ENCODE measurements around the gene CEPT1.
"Not testable (repeated sequence)": the region's sequence is repeated elsewhere in the genome, so short reads cannot be mapped to it uniquely, and the experiment has no call there.

Gene CEPT1

DNA sequence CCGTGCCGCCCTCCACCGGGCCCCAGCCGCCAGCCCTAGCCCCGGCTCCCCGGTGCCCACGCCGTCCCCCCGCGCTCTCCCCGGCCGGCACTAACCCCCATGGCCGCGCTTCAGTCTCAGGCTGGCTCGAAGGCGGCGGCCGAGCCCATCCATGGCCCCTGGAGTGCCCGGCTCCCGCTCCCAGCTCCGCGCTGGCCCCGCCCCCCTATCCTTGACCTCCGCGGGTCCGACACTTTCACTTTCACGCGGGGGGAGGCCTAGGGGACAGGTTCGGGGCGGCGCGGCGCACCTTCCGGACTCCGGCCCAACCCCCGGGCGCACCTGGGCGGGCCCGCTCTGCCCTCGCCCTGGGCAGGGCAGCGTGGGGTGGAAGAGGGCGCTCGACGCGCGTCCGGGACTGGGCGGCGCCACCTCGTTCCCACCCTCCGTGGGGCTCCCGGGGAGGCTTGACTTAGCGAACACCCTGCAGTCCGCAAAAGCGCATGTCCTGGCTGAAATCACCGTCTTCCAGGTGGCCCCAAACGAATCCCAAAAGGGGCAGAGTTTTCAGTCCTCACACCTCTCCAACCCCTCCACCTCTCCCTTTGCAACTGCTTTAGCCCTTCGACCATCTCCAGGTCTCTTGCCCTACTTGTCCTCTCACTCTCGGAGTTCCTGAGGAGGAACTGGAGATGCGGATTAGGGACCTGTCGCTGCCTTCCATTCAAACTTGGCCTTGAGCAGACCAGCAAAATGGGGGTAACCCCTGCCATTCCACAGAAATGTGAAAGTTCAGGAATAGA lies 64.4 kb downstream of the CEPT1 start:
- no peaks in the 10 kb centered on the region for H3K27me3 ChIP-seq (ENCODE audit: control insufficient read depth, insufficient read depth, low read length)
- H3K27ac ChIP-seq (ENCODE audit: low read length), result no peak overlapping the region
- no peaks in the 10 kb centered on the region for H3K4me1 ChIP-seq (ENCODE audit: control insufficient read depth, low read depth, low read length)
- H3K36me3 ChIP-seq (ENCODE audit: control insufficient read depth, low read depth, low read length), result no peaks in the 10 kb centered on the region
- H3K9ac ChIP-seq (ENCODE audit: low read length), result no peak overlapping the region
- H3K9me3 ChIP-seq (ENCODE audit: control insufficient read depth, low read depth, low read length), result no peaks in the 10 kb centered on the region
- H3K4me3 ChIP-seq (ENCODE audit: low read length), result no peak overlapping the region

DNA sequence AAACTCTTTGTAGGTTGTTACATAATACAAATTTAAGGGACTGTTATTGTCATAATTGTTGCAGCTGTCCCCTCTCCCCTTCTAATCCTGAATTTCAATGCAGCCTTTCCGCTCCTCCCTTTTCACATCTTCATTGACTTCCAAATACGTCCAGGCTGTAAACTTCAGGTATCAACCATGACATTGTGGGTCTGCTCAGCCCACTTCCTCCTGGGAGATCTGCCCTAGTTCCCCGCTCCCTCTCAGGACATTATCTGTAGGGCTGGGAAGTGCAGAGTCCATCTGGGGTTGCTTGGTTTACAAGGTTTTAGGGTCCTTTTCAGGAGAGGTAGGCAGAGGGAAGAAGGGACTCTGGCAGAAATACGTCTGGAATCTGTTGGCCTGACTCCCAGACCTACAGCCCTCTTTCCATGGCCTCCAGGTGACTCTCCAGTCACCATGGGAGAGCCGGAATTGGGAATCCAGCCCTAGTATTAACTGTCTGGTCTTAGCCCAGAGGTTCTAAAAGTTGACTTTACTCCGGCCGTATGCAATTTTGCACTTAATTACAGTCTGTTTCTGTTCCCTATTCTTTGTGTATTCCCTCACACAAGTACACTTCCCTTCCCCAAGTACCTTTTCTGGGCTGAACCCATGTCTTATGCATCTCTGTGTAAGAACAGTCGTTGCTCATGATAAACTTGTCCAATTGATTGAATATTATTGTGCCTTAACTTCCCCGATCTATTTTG lies 65.1 kb downstream of the CEPT1 start:
- Histone ChIP-seq H3K4me1 (ENCODE audit: control insufficient read depth, low read depth, low read length) (no peaks in the 10 kb centered on the region), H3K9ac (ENCODE audit: low read length) (no peak overlapping the region), H3K36me3 (ENCODE audit: control insufficient read depth, low read depth, low read length) (no peaks in the 10 kb centered on the region), H3K9me3 (ENCODE audit: control insufficient read depth, low read depth, low read length) (no peaks in the 10 kb centered on the region), H3K27ac (ENCODE audit: low read length) (no peak overlapping the region), H3K4me3 (ENCODE audit: low read length) (no peak overlapping the region), H3K27me3 (ENCODE audit: control insufficient read depth, insufficient read depth, low read length) (no peaks in the 10 kb centered on the region)

DNA sequence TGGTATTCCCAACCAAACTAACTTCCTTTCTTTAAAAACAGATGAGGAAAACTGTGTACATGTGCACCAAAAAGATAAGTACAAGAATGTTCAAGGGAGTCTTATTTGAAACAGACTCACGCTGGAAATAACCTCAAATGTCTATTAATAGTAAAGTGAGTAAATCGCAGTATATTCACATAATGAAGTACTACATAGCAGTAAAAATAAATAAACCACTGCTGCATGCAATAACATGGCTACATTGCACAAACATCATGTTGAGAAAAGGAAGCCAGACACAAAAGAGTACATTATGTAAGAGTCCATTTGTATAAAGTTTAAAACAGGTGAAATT lies 65.7 kb downstream of the CEPT1 start:
- no peaks in the 10 kb centered on the region for H3K4me1 ChIP-seq (ENCODE audit: control insufficient read depth, low read depth, low read length)
- no peak overlapping the region for H3K9ac ChIP-seq (ENCODE audit: low read length)
- no peak overlapping the region for H3K4me3 ChIP-seq (ENCODE audit: low read length)
- no peaks in the 10 kb centered on the region for H3K9me3 ChIP-seq (ENCODE audit: control insufficient read depth, low read depth, low read length)
- no peak overlapping the region for H3K27ac ChIP-seq (ENCODE audit: low read length)
- H3K27me3 ChIP-seq (ENCODE audit: control insufficient read depth, insufficient read depth, low read length), result no peaks in the 10 kb centered on the region
- no peaks in the 10 kb centered on the region for H3K36me3 ChIP-seq (ENCODE audit: control insufficient read depth, low read depth, low read length)

DNA sequence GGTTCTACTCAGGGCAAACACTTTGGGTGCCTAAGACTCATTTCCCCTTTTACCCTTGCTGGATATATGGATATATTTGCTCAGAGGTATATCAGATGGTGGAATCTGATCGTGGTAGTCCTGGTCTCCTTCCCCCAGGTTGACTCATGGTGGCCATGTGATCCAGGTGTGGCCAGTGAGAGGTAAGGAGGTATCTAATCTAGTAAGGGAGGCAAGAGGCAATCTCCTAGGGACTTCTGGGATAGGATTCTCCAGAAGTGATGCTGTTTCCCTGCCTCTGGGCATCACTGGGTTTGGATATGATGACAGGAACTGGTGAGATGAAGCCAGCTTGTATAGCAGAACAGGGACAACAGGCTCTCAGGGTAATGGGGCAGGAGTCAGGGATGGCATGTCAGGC lies 68.9 kb downstream of the CEPT1 start:
- H3K4me1 ChIP-seq (ENCODE audit: control insufficient read depth, low read depth, low read length), result no peaks in the 10 kb centered on the region

DNA sequence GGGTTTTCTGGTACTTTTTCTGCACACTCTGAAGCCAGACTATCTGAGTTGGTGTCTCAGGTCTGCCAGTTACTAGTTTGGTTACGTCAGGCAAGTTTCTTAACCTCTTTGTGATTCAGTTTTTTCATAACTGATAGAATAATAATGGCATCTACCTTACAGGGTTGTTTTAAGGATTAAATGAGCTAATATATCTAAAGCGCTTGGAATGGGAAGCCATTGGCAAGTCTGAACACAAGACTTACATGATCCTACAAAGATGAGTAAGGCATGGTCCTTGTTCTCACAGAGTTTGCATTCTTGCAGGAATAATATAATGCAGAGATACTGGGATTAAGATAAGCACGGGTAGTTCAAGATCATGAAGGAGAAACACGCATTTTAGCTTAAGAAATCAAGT lies 69.6 kb downstream of the CEPT1 start:
- H3K27me3 ChIP-seq (ENCODE audit: control insufficient read depth, insufficient read depth, low read length), result no peaks in the 10 kb centered on the region
- no peak overlapping the region for H3K27ac ChIP-seq (ENCODE audit: low read length)
- H3K9me3 ChIP-seq (ENCODE audit: control insufficient read depth, low read depth, low read length), result no peaks in the 10 kb centered on the region
- no peak overlapping the region for H3K4me3 ChIP-seq (ENCODE audit: low read length)
- H3K4me1 ChIP-seq (ENCODE audit: control insufficient read depth, low read depth, low read length), result peaks cover 6% of the 10 kb centered on the region
- H3K9ac ChIP-seq (ENCODE audit: low read length), result no peak overlapping the region
- no peaks in the 10 kb centered on the region for H3K36me3 ChIP-seq (ENCODE audit: control insufficient read depth, low read depth, low read length)

More for the DNA sequence above, 68.9 kb downstream of the CEPT1 start:
- Histone ChIP-seq H3K9me3 (ENCODE audit: control insufficient read depth, low read depth, low read length) (no peaks in the 10 kb centered on the region), H3K27me3 (ENCODE audit: control insufficient read depth, insufficient read depth, low read length) (no peaks in the 10 kb centered on the region), H3K4me3 (ENCODE audit: low read length) (no peak overlapping the region), H3K36me3 (ENCODE audit: control insufficient read depth, low read depth, low read length) (no peaks in the 10 kb centered on the region), H3K9ac (ENCODE audit: low read length) (no peak overlapping the region), H3K27ac (ENCODE audit: low read length) (no peak overlapping the region)

DNA sequence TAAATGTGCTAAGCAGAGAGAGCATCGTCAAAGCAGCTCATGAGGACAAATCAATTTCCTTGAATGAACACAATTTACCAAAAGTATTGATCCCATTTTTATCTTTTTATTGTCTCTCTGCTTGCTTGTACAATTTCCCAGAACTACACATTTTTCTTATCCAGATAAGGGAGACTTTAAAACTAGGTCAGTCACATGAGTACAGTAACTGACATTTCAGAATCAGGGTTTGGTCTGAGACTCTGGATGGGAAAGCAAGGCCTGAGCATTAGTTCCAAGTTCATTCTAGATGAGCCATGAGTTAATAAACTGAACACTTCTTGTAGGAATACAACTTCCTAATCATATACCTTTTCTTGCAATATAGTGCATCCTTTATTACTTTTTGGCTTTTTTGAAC lies 71.9 kb downstream of the CEPT1 start:
- Histone ChIP-seq H3K27me3 (ENCODE audit: control insufficient read depth, insufficient read depth, low read length) (no peaks in the 10 kb centered on the region), H3K27ac (ENCODE audit: low read length) (no peak overlapping the region), H3K36me3 (ENCODE audit: control insufficient read depth, low read depth, low read length) (no peaks in the 10 kb centered on the region), H3K4me3 (ENCODE audit: low read length) (no peak overlapping the region), H3K4me1 (ENCODE audit: control insufficient read depth, low read depth, low read length) (peaks cover 6% of the 10 kb centered on the region), H3K9me3 (ENCODE audit: control insufficient read depth, low read depth, low read length) (no peaks in the 10 kb centered on the region), H3K9ac (ENCODE audit: low read length) (no peak overlapping the region)

DNA sequence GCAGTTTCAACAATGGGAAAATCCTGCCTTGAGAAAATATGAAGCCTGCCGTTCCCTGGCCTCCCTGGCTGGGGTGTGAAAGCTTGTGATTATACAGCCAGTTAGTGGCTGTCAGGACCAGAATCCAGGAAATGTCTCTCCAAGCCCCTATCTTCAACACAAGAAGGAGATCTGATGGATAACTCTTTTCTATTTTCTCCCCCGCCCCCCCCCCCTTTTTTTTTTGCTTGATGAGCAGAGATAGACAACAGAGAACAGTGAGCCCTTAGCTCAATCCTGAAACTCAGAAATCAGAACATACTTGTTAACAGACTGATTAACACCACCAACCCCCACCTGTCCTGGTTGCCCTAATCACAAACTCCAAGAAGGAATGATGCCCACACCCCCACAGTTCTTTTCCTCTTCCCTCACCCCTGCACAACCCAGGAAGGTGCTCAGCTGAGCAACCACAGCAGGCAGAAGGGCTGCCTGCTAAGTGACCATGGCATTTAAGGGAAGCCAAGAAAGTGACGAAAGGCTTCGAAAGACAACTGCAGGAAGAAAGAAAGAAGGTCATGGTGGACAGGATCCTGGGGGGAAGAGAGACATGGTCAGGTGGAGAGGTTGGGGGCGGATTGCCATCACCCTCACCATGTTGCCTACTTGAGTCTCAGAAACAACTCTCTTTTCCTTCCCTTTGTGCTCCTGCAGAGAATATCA lies 72.8 kb downstream of the CEPT1 start:
- H3K9ac ChIP-seq (ENCODE audit: low read length), result no peak overlapping the region
- no peak overlapping the region for H3K4me3 ChIP-seq (ENCODE audit: low read length)
- H3K4me1 ChIP-seq (ENCODE audit: control insufficient read depth, low read depth, low read length), result peaks cover 6% of the 10 kb centered on the region
- no peaks in the 10 kb centered on the region for H3K36me3 ChIP-seq (ENCODE audit: control insufficient read depth, low read depth, low read length)
- H3K27me3 ChIP-seq (ENCODE audit: control insufficient read depth, insufficient read depth, low read length), result no peaks in the 10 kb centered on the region
- no peak overlapping the region for H3K27ac ChIP-seq (ENCODE audit: low read length)
- no peaks in the 10 kb centered on the region for H3K9me3 ChIP-seq (ENCODE audit: control insufficient read depth, low read depth, low read length)

DNA sequence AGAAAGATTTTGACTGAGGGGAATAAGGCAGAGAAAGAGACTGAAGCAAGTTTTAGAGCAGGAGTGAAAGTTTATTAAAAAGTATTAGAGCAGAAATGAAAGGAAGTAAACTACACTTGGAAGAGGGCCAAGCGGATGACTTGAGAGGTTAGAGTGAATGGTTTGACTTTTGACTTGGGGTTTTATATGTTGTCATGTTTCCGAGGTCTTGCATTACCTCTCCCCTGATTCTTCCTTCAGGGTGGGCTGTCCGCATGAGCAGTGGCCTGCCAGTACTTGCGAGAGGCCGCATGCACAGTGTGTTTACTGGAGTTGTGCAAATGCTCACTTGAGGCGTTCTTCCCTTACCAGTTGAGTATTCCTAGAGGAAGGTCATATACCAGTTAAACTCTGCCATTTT lies 73.4 kb downstream of the CEPT1 start:
- no peak overlapping the region for H3K9ac ChIP-seq (ENCODE audit: low read length)

DNA sequence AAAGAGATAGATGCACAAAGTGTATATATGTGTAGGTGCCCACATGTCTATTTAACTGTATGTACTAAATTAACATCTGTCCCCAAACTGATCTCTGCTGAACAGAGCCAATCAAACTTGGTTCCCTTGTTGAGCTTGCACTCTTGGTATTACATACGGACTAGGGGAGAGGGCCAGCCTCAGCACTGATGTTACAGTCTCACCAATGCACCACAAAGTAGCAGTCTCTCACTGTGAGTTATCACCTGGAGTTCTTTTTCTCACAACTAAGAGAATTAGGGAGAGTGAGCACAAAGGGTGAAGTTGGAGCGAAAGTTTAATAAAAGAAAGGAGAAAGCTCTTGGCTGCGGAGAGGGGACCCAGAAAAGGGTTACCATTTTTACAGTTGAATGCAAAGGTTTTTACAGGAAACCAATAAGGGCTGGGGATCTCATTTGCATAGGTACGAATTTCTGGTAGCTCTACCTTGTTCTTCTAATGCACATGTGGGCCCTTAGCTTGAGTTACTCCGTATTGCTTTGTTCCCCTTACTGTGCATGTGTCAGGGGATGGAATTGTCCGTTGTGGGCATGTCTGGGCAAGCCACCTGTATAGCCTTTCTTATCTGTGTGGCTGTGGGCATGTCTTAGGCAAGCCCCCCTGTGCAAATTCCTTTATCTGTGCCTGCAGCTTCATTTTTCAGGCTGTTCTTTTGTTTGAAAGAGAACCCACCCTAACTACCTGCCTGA lies 74.2 kb downstream of the CEPT1 start:
- H3K4me1 ChIP-seq (ENCODE audit: control insufficient read depth, low read depth, low read length), result peaks cover 8% of the 10 kb centered on the region
- no peak overlapping the region for H3K9ac ChIP-seq (ENCODE audit: low read length)
- no peak overlapping the region for H3K4me3 ChIP-seq (ENCODE audit: low read length)
- no peaks in the 10 kb centered on the region for H3K9me3 ChIP-seq (ENCODE audit: control insufficient read depth, low read depth, low read length)
- H3K27me3 ChIP-seq (ENCODE audit: control insufficient read depth, insufficient read depth, low read length), result no peaks in the 10 kb centered on the region
- no peak overlapping the region for H3K27ac ChIP-seq (ENCODE audit: low read length)
- no peaks in the 10 kb centered on the region for H3K36me3 ChIP-seq (ENCODE audit: control insufficient read depth, low read depth, low read length)

More for the DNA sequence above, 73.4 kb downstream of the CEPT1 start:
- H3K4me1 ChIP-seq (ENCODE audit: control insufficient read depth, low read depth, low read length), result peaks cover 6% of the 10 kb centered on the region
- H3K27me3 ChIP-seq (ENCODE audit: control insufficient read depth, insufficient read depth, low read length), result no peaks in the 10 kb centered on the region
- no peak overlapping the region for H3K4me3 ChIP-seq (ENCODE audit: low read length)
- no peaks in the 10 kb centered on the region for H3K9me3 ChIP-seq (ENCODE audit: control insufficient read depth, low read depth, low read length)
- no peak overlapping the region for H3K27ac ChIP-seq (ENCODE audit: low read length)
- no peaks in the 10 kb centered on the region for H3K36me3 ChIP-seq (ENCODE audit: control insufficient read depth, low read depth, low read length)

DNA sequence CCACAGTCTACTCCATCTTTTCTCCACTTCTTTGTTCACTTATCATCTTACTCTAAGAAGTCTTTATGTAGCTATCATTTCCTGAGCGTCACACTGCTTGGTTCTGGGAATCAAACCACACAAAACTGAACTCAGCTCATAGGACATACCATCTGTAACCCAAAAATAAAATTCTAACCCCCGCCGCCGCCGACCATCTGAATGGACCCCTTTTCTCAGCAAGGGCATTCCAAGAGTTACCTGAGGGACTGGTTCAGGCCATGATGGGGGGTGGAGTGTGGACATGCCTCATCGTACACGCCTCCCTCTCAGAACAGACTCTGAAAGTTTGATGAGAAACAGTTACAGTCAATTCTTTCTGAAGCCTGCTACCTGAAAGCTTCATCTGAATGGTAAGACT lies 74.9 kb downstream of the CEPT1 start:
- no peaks in the 10 kb centered on the region for H3K27me3 ChIP-seq (ENCODE audit: control insufficient read depth, insufficient read depth, low read length)
- no peaks in the 10 kb centered on the region for H3K36me3 ChIP-seq (ENCODE audit: control insufficient read depth, low read depth, low read length)
- no peaks in the 10 kb centered on the region for H3K9me3 ChIP-seq (ENCODE audit: control insufficient read depth, low read depth, low read length)
- H3K4me3 ChIP-seq (ENCODE audit: low read length), result no peak overlapping the region
- no peak overlapping the region for H3K9ac ChIP-seq (ENCODE audit: low read length)
- peaks cover 14% of the 10 kb centered on the region for H3K4me1 ChIP-seq (ENCODE audit: control insufficient read depth, low read depth, low read length)
- no peak overlapping the region for H3K27ac ChIP-seq (ENCODE audit: low read length)

DNA sequence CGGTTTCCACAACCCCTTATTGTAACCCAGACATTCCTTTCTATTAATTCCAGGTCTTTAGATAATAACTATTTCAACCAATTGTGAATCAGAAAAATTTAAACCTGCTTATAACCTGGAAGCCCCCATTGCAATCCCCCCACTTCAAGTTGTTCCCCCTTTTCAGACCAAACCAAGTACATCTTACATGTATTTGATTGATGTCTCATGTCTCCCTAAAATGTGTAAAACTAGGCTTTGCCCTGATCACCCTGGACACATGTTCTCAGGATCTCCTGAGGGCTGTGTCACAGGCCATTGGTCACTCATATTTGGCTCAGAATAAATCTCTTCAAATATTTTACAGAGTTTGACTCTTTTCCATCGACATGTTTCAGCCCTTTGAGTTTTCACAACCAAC lies 75.3 kb downstream of the CEPT1 start:
- H3K4me1 ChIP-seq (ENCODE audit: control insufficient read depth, low read depth, low read length), result peaks cover 18% of the 10 kb centered on the region
- not testable (repeated sequence) for H3K27me3 ChIP-seq (ENCODE audit: control insufficient read depth, insufficient read depth, low read length); H3K36me3 ChIP-seq (ENCODE audit: control insufficient read depth, low read depth, low read length); H3K9ac ChIP-seq (ENCODE audit: low read length); H3K27ac ChIP-seq (ENCODE audit: low read length); H3K9me3 ChIP-seq (ENCODE audit: control insufficient read depth, low read depth, low read length); H3K4me3 ChIP-seq (ENCODE audit: low read length)
